GM18507 (cell line): ENCODE measurements around the gene EML6.

Experiments used
- DNase-seq: peaks from one replicate; pipeline ENCODE4 v3.0.0; 2011; ENCODE audit warnings: low read depth; ENCODE audit not compliant: insufficient read length; ENCODE audit errors: extremely low spot score
- FAIRE-seq: peaks from 2 replicates; lab custom pipeline; 2011; peaks lifted over from hg19 to GRCh38; lab: Jason Lieb, UNC

The EML6 gene

GRCh38 chr2:54704688-54705605 is 18.5 kb upstream of the EML6 start:
- no peak for DNase-seq
- peak; percentile 66 for FAIRE-seq

- FAIRE-seq = no peak
- DNase-seq = no peak
Observed at GRCh38 chr2:54706622-54707021, 16.8 kb upstream of the EML6 start.

GRCh38 chr2:54708584-54709335 is 14.7 kb upstream of the EML6 start:
- FAIRE-seq (no peak), DNase-seq (no peak)

- no peak for DNase-seq
- FAIRE-seq = no peak
Observed at GRCh38 chr2:54709336-54709809, 14.1 kb upstream of the EML6 start.

- DNase-seq (no peak), FAIRE-seq (no peak)
Observed at GRCh38 chr2:54710216-54710615, 13.2 kb upstream of the EML6 start.

GRCh38 chr2:54712516-54712915 is 10.9 kb upstream of the EML6 start:
- FAIRE-seq = no peak
- no peak for DNase-seq

GRCh38 chr2:54714996-54715395 is 8.5 kb upstream of the EML6 start:
- no peak for FAIRE-seq
- DNase-seq = no peak

- FAIRE-seq = no peak
- no peak for DNase-seq
Observed at GRCh38 chr2:54716375-54716774, 7.1 kb upstream of the EML6 start.

GRCh38 chr2:54720563-54720962 is 2.9 kb upstream of the EML6 start:
- FAIRE-seq (no peak), DNase-seq (no peak)

GRCh38 chr2:54722641-54723040 is 821 bp upstream of the EML6 start:
- DNase-seq (no peak), FAIRE-seq (no peak)

- DNase-seq = no peak
- no peak for FAIRE-seq
Observed at GRCh38 chr2:54723996-54724559, 616 bp downstream of the EML6 start.

GRCh38 chr2:54724560-54725342 is 1.3 kb downstream of the EML6 start:
- FAIRE-seq (no peak), DNase-seq (no peak)

GRCh38 chr2:54725343-54726099 is 2.1 kb downstream of the EML6 start:
- no peak for FAIRE-seq

GRCh38 chr2:54726431-54726830 is 3.0 kb downstream of the EML6 start:
- no peak for FAIRE-seq
- DNase-seq = no peak

More at GRCh38 chr2:54725343-54726099, 2.1 kb downstream of the EML6 start:
- no peak for DNase-seq

GRCh38 chr2:54726940-54727339 is 3.5 kb downstream of the EML6 start:
- no peak for FAIRE-seq
- no peak for DNase-seq

- no peak for FAIRE-seq
- no peak for DNase-seq
Observed at GRCh38 chr2:54728669-54729120, 5.2 kb downstream of the EML6 start.

- no peak for DNase-seq
- FAIRE-seq = no peak
Observed at GRCh38 chr2:54735636-54736035, 12.2 kb downstream of the EML6 start.

- DNase-seq (no peak), FAIRE-seq (no peak)
Observed at GRCh38 chr2:54738281-54738680, 14.8 kb downstream of the EML6 start.

- FAIRE-seq = no peak
- no peak for DNase-seq
Observed at GRCh38 chr2:54740333-54740732, 16.9 kb downstream of the EML6 start.
